Ishikawa (cell line): ENCODE measurements around the gene ZFR.

Experiments
- CEBPB ChIP-seq: IDR thresholded peaks from 2 replicates; pipeline ENCODE4 v1.6.1; 2012
- CREB1 ChIP-seq: IDR thresholded peaks from 2 replicates; pipeline ENCODE4 v1.6.1; 2012; ENCODE audit warnings: low read depth
- EGR1 ChIP-seq: IDR thresholded peaks from 2 replicates; pipeline ENCODE4 v1.6.1; 2012
- EP300 ChIP-seq: IDR thresholded peaks from 2 replicates; pipeline ENCODE4 v1.6.1; 2012; ENCODE audit warnings: borderline replicate concordance
- FOXM1 ChIP-seq: IDR thresholded peaks from 2 replicates; pipeline ENCODE4 v1.6.1; 2012; ENCODE audit warnings: low read depth, borderline replicate concordance
- NFIC ChIP-seq: IDR thresholded peaks from 2 replicates; pipeline ENCODE4 v1.6.1; 2012
- RAD21 ChIP-seq: IDR thresholded peaks from 2 replicates; pipeline ENCODE4 v1.6.1; 2012; ENCODE audit warnings: low read depth
- TAF1 ChIP-seq: IDR thresholded peaks from 2 replicates; pipeline ENCODE4 v1.6.1; 2012; ENCODE audit warnings: low read depth, mild to moderate bottlenecking
- TCF12 ChIP-seq: IDR thresholded peaks from 2 replicates; pipeline ENCODE4 v1.6.1; 2012; ENCODE audit warnings: low read depth
- TEAD4 ChIP-seq: IDR thresholded peaks from 2 replicates; pipeline ENCODE4 v1.6.1; 2012
- YY1 ChIP-seq: IDR thresholded peaks from 2 replicates; pipeline ENCODE4 v1.6.1; 2012; ENCODE audit warnings: low read depth
- ZBTB7A ChIP-seq: IDR thresholded peaks from 2 replicates; pipeline ENCODE4 v1.6.1; 2012; ENCODE audit warnings: low read depth
- TF ChIP-seq, protein P1 (sequence below): IDR thresholded peaks from 2 replicates; pipeline ENCODE4 v1.6.1; 2012; ENCODE audit warnings: low read depth, mild to moderate bottlenecking
- TF ChIP-seq, protein P2 (sequence below): IDR thresholded peaks from 2 replicates; pipeline ENCODE4 v1.6.1; 2012
- TF ChIP-seq, protein P3 (sequence below): IDR thresholded peaks from 2 replicates; pipeline ENCODE4 v1.6.1; 2012

Gene ZFR

DNA sequence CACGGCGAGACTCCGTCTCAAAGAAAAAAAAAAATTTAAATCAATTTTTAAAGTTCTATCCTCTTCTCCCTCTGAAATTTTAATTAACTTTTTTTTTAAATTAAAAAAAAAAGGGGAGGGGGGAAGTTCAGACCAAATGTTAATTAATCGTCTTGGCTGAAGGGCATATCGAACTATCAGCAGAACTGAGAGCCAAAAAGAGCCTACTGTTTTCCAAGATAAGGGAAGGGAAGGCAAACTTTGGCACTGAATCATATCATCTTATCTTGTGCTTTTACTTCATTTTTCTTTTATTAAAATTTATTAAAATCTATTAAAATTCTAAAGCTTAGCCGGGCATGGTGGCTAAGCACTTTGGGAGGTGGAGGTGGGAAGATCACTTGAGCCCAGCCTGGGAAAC is 85.9 kb downstream of the ZFR start:
- TF ChIP-seq YY1 (no peak), RAD21 (no peak), ZBTB7A (no peak), EP300 (no peak), NFIC (no peak), EGR1 (no peak), FOXM1 (no peak), TAF1 (no peak), CREB1 (no peak), CEBPB (no peak), TCF12 (no peak)
- TF ChIP-seq, protein P1, sequence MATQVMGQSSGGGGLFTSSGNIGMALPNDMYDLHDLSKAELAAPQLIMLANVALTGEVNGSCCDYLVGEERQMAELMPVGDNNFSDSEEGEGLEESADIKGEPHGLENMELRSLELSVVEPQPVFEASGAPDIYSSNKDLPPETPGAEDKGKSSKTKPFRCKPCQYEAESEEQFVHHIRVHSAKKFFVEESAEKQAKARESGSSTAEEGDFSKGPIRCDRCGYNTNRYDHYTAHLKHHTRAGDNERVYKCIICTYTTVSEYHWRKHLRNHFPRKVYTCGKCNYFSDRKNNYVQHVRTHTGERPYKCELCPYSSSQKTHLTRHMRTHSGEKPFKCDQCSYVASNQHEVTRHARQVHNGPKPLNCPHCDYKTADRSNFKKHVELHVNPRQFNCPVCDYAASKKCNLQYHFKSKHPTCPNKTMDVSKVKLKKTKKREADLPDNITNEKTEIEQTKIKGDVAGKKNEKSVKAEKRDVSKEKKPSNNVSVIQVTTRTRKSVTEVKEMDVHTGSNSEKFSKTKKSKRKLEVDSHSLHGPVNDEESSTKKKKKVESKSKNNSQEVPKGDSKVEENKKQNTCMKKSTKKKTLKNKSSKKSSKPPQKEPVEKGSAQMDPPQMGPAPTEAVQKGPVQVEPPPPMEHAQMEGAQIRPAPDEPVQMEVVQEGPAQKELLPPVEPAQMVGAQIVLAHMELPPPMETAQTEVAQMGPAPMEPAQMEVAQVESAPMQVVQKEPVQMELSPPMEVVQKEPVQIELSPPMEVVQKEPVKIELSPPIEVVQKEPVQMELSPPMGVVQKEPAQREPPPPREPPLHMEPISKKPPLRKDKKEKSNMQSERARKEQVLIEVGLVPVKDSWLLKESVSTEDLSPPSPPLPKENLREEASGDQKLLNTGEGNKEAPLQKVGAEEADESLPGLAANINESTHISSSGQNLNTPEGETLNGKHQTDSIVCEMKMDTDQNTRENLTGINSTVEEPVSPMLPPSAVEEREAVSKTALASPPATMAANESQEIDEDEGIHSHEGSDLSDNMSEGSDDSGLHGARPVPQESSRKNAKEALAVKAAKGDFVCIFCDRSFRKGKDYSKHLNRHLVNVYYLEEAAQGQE = no peak
- TF ChIP-seq, protein P2, sequence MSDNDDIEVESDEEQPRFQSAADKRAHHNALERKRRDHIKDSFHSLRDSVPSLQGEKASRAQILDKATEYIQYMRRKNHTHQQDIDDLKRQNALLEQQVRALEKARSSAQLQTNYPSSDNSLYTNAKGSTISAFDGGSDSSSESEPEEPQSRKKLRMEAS = no peak
- TF ChIP-seq, protein P3, sequence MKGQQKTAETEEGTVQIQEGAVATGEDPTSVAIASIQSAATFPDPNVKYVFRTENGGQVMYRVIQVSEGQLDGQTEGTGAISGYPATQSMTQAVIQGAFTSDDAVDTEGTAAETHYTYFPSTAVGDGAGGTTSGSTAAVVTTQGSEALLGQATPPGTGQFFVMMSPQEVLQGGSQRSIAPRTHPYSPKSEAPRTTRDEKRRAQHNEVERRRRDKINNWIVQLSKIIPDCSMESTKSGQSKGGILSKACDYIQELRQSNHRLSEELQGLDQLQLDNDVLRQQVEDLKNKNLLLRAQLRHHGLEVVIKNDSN = no peak

DNA sequence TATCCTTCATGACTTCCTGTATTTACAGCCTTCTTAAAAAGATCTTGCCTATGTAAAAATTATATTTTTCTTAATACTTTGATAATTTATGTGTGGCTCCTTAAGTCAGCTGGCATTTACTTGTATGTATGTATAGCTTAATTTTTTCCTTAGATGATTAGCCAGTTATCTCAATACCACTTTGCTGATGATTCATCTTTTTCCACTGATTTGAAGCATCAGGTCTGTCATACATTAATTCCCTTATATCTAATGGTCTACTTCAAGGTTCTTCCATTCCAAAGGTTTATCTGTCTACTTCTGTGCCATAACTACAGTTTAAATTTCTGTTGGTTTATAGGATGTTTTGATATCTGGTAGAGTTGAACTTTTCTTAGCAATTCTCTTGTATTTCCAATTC is 86.9 kb downstream of the ZFR start:
- TF ChIP-seq EGR1 (no peak), ZBTB7A (no peak), YY1 (no peak), NFIC (no peak), TCF12 (no peak), TAF1 (no peak), FOXM1 (no peak), EP300 (no peak), RAD21 (no peak), TEAD4 (no peak), CEBPB (no peak), CREB1 (no peak)
- TF ChIP-seq, protein P1 = no peak
- TF ChIP-seq, protein P2 = no peak
- TF ChIP-seq, protein P3 = no peak

DNA sequence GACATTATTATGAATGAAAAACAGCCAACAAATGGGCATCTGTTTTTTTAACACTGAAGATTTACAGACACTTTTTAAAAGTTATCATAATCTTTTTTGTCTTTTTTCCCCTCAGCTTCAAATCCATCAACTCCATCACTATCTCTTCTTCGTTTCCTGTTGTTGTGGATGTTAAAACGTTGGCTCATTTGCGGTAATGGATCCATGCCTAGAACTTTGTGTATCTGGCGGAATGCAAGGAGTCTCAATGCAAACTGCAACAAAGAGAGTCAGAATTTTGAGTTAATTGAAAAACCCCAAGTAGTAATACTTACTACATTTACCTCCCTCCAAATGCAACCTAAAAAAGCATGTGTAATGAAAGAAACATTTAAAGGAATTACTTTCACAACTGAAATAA is 88.9 kb downstream of the ZFR start:
- no peak for TF ChIP-seq NFIC
- no peak for TF ChIP-seq RAD21
- TF ChIP-seq TCF12 = no peak
- TF ChIP-seq, protein P3 = no peak
- TF ChIP-seq EP300 = no peak
- TF ChIP-seq, protein P1 = no peak
- no peak for TF ChIP-seq FOXM1
- no peak for TF ChIP-seq TEAD4
- TF ChIP-seq YY1 = no peak
- no peak for TF ChIP-seq CEBPB
- no peak for TF ChIP-seq EGR1

DNA sequence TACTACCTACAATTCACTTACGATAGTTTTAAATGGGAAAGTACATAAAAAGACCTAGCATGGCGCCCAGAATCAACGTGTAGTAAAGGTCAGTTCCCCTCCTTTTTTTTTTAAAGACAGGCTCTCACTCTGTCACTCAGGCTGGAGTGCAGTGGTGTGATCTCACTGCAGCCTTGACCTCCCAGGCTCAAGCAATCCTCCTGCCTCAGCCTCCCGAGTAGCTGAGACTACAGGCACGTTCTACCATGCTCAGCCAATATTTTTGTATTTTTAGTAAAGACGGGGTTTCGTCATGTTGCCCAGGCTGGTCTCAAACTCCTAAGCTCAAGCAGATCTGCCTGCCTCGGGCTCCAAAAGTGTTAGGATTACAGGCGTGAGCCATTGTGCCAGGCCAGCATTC is 91.1 kb downstream of the ZFR start:
- TF ChIP-seq EGR1 (no peak), RAD21 (no peak), CREB1 (no peak), TAF1 (no peak), TEAD4 (no peak), CEBPB (no peak), NFIC (no peak), YY1 (no peak), EP300 (no peak), ZBTB7A (no peak), FOXM1 (no peak)
- TF ChIP-seq, protein P1 = no peak
- TF ChIP-seq, protein P3 = no peak
- TF ChIP-seq, protein P2 = no peak
